Measurements from ENCODE around the gene TTN. TPM values are rescaled to one million over a fixed set of nuclear protein-coding genes. Genes with fewer than 3 reads are reported as not detected.
A peak's percentile ranks its signal among the peaks of the same experiment; 100 is the strongest.

The TTN gene
- polyA plus RNA-seq, 3 donors: under 0.01 to 0.12 (median 0.08) TPM

DNA sequence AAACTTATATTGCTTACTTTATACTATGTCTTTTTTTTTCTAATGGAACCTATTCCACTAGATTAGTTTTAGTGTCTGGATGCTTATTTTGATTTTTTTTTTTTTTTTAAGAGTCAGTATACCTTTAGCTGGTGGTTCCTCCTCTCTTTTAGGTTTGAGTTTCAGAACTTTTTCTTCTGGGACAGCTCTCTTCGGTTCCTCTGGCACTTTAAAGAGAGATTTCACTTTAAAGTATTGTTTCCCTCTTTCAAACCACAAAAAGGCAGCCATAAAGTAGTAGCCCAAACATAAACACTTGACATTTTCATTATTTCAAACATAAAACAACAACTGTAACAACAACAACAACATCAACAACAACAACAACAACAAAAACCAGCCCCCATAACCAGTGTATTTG is 123.3 kb downstream of the TTN start:
- DNase-seq: no peak
- H3K9ac ChIP-seq (ENCODE audit: insufficient read depth, low read length, poor library complexity, severe bottlenecking): no peak overlapping the region
- peak overlapping the region in 1 of 7 donors; percentile 9 for H3K27ac Mint-ChIP-seq
- no peak overlapping the region for H3K4me3 Mint-ChIP-seq
- no peaks in the 10 kb centered on the region for H3K36me3 Mint-ChIP-seq
- no peaks in the 10 kb centered on the region for H4K20me1 ChIP-seq (ENCODE audit: insufficient read depth, low read length)
- H3K9me3 Mint-ChIP-seq: peaks cover 0 to 2% (median 0%) of the 10 kb centered on the region in 7 donors
- H3K4me1 Mint-ChIP-seq: no peaks in the 10 kb centered on the region
- H3K4me1 ChIP-seq (ENCODE audit: control insufficient read depth in 1 of 2, insufficient read depth in 2 of 2, low read length in 2 of 2): no peaks in the 10 kb centered on the region
- H3K4me2 ChIP-seq (replicated peaks; ENCODE audit: extremely low read depth, low read length, poor library complexity, severe bottlenecking): no peak overlapping the region
- TF ChIP-seq, protein P1, sequence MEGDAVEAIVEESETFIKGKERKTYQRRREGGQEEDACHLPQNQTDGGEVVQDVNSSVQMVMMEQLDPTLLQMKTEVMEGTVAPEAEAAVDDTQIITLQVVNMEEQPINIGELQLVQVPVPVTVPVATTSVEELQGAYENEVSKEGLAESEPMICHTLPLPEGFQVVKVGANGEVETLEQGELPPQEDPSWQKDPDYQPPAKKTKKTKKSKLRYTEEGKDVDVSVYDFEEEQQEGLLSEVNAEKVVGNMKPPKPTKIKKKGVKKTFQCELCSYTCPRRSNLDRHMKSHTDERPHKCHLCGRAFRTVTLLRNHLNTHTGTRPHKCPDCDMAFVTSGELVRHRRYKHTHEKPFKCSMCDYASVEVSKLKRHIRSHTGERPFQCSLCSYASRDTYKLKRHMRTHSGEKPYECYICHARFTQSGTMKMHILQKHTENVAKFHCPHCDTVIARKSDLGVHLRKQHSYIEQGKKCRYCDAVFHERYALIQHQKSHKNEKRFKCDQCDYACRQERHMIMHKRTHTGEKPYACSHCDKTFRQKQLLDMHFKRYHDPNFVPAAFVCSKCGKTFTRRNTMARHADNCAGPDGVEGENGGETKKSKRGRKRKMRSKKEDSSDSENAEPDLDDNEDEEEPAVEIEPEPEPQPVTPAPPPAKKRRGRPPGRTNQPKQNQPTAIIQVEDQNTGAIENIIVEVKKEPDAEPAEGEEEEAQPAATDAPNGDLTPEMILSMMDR (IDR thresholded peaks at IDR 0.05): no peak
- no peaks in the 10 kb centered on the region for H3K9me3 ChIP-seq (replicated peaks in 1 of 2; ENCODE audit: control insufficient read depth in 1 of 2, insufficient read depth in 1 of 2, low read length in 2 of 2)
- intact Hi-C loops (cut with micrococcal nuclease): no loop called here
- H3K27me3 ChIP-seq (ENCODE audit: control insufficient read depth in 2 of 2, insufficient read depth in 2 of 2, low read length in 2 of 2): no peaks in the 10 kb centered on the region
- no peaks in the 10 kb centered on the region for H3K79me2 ChIP-seq (ENCODE audit: insufficient read depth, low read length)
- no peak overlapping the region for H3K4me3 ChIP-seq (replicated peaks in 1 of 3; ENCODE audit: low read depth in 2 of 3, low read length in 3 of 3)
- no CpG with 5 or more reads among the region's 1 CpG for WGBS (ENCODE audit: insufficient coverage)
- no peak overlapping the region for H2AFZ ChIP-seq (ENCODE audit: insufficient read depth, low read depth, low read length, poor library complexity, severe bottlenecking)
- H3K36me3 ChIP-seq (replicated peaks in 1 of 2; ENCODE audit: control insufficient read depth in 1 of 2, insufficient read depth in 2 of 2, low read length in 2 of 2): no peaks in the 10 kb centered on the region
- H3K27ac ChIP-seq (ENCODE audit: low read depth in 1 of 2, low read length in 2 of 2): no peak overlapping the region
- no peaks in the 10 kb centered on the region for H3K27me3 Mint-ChIP-seq (ENCODE audit: low read depth in 3 of 3)

DNA sequence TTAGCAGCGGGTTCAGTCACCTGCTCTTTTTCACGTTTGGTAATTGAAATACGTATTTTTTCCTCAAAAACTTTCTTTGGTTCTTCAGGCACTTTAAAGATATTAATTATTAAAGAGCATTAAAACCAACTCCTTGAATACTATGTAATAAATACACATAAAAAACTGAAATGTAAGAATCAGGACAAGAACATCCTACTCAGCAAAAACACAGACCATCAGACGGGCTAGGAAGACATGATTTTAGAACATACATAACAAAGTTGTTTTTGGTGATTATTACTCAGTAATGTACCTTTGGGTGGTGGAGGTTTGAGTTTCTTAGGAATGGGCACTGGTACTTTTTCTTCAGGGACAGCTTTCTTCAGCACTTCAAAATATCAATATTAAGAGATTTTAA is 126.1 kb downstream of the TTN start:
- H3K79me2 ChIP-seq (ENCODE audit: insufficient read depth, low read length): no peaks in the 10 kb centered on the region
- H3K4me2 ChIP-seq (replicated peaks; ENCODE audit: extremely low read depth, low read length, poor library complexity, severe bottlenecking): no peak overlapping the region
- no CpG with 5 or more reads among the region's 4 CpGs for WGBS (ENCODE audit: insufficient coverage)
- no peak overlapping the region for H2AFZ ChIP-seq (ENCODE audit: insufficient read depth, low read depth, low read length, poor library complexity, severe bottlenecking)
- H3K4me3 ChIP-seq (replicated peaks in 1 of 3; ENCODE audit: low read depth in 2 of 3, low read length in 3 of 3): no peak overlapping the region
- H3K9ac ChIP-seq (ENCODE audit: insufficient read depth, low read length, poor library complexity, severe bottlenecking): no peak overlapping the region
- no peaks in the 10 kb centered on the region for H4K20me1 ChIP-seq (ENCODE audit: insufficient read depth, low read length)
- peaks cover 0 to 2% (median 0%) of the 10 kb centered on the region in 7 donors for H3K9me3 Mint-ChIP-seq
- H3K4me1 Mint-ChIP-seq: no peaks in the 10 kb centered on the region
- H3K36me3 ChIP-seq (replicated peaks in 1 of 2; ENCODE audit: control insufficient read depth in 1 of 2, insufficient read depth in 2 of 2, low read length in 2 of 2): no peaks in the 10 kb centered on the region
- no peaks in the 10 kb centered on the region for H3K4me1 ChIP-seq (ENCODE audit: control insufficient read depth in 1 of 2, insufficient read depth in 2 of 2, low read length in 2 of 2)
- H3K27ac ChIP-seq (ENCODE audit: low read depth in 1 of 2, low read length in 2 of 2): no peak overlapping the region
- H3K4me3 Mint-ChIP-seq: no peak overlapping the region
- TF ChIP-seq, protein P1 (IDR thresholded peaks at IDR 0.05): no peak
- no peaks in the 10 kb centered on the region for H3K27me3 ChIP-seq (ENCODE audit: control insufficient read depth in 2 of 2, insufficient read depth in 2 of 2, low read length in 2 of 2)
- H3K27ac Mint-ChIP-seq: no peak overlapping the region
- intact Hi-C loops (cut with micrococcal nuclease): no loop called here
- no peak for DNase-seq
- H3K36me3 Mint-ChIP-seq: no peaks in the 10 kb centered on the region
- no peaks in the 10 kb centered on the region for H3K27me3 Mint-ChIP-seq (ENCODE audit: low read depth in 3 of 3)
- no peaks in the 10 kb centered on the region for H3K9me3 ChIP-seq (replicated peaks in 1 of 2; ENCODE audit: control insufficient read depth in 1 of 2, insufficient read depth in 1 of 2, low read length in 2 of 2)

Measured in CD14-positive monocyte (primary cell).